Duodenal mucosa (tissue), 2 donors: ENCODE results near the gene TRABD2A.
"Not testable (repeated sequence)": the region's sequence is repeated elsewhere in the genome, so short reads cannot be mapped to it uniquely, and the experiment has no call there.

Source experiments
- H3K27ac ChIP-seq: one replicate; pipeline ENCODE4 v1.7.0; 2013; ENCODE audit warnings: low read depth, low read length
- H3K27me3 ChIP-seq, 2 donors: one replicate each; pipeline ENCODE4 v1.7.0; 2013; ENCODE audit warnings: low read length in 2 of 2, control low read depth in 1 of 2; ENCODE audit not compliant: insufficient read depth in 2 of 2, control insufficient read depth in 1 of 2
- H3K36me3 ChIP-seq, 2 donors: one replicate each; pipeline ENCODE4 v1.7.0; 2013; ENCODE audit warnings: low read length in 2 of 2, control low read depth in 1 of 2; ENCODE audit not compliant: insufficient read depth in 2 of 2, control insufficient read depth in 1 of 2
- H3K4me1 ChIP-seq, 2 donors: one replicate each; pipeline ENCODE4 v1.7.0; 2013; ENCODE audit warnings: low read length in 2 of 2, control low read depth in 1 of 2; ENCODE audit not compliant: insufficient read depth in 2 of 2, control insufficient read depth in 1 of 2
- H3K4me3 ChIP-seq, 2 donors: one replicate each; pipeline ENCODE4 v1.7.0; 2013; ENCODE audit warnings: low read length in 2 of 2, low read depth in 1 of 2
- H3K9ac ChIP-seq, 2 donors: one replicate each; pipeline ENCODE4 v1.7.0; 2013; ENCODE audit warnings: low read length in 2 of 2, low read depth in 1 of 2
- H3K9me3 ChIP-seq, 2 donors: one replicate each; pipeline ENCODE4 v1.7.0; 2013; ENCODE audit warnings: low read length in 2 of 2, control low read depth in 1 of 2; ENCODE audit not compliant: control insufficient read depth in 1 of 2

The TRABD2A gene

DNA sequence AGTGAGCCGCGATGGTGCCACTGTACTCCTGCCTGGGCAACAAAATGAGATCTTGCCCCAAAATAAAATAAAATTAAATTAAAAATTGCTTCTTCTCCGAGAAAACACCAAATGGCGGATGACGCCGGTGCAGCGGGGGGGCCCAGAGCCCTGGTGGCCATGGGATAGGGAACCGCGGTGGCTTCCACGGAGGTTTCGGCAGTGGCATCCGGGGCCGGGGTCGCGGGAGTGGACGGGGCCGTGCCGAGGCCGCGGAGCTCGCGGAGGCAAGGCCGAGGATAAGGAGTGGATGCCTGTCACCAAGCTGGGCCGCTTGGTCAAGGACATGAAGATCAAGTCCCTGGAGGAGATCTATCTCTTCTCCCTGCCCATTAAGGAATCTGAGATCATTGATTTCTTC lies 34.8 kb upstream of the TRABD2A start:
- H3K27me3 ChIP-seq, H3K27ac ChIP-seq, H3K9ac ChIP-seq, H3K4me3 ChIP-seq, H3K36me3 ChIP-seq, H3K9me3 ChIP-seq: not testable (repeated sequence)
- H3K4me1 ChIP-seq = peaks cover 7 to 10% of the 10 kb centered on the region in 2 donors

DNA sequence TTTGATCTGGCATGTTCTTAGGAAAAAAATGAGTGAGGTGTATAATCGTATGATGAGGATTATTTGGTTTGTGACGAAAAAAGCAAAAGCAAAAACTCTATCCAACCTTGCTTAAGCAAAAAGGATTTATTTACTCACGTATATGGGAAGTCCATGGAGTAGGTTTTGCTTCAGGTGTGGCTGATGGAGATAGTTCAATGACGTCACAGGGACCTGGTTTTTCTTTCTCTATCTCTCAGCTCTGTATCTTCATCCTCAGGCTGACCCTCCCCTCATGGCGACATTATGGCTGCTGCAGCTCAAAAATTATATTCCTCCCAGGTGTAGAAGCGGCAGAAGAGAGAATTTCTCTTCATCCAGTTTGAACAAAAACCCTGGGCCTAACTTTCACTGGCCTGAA lies 33.5 kb upstream of the TRABD2A start:
- Histone ChIP-seq H3K27me3 (no peaks in the 10 kb centered on the region), H3K9ac (no peak overlapping the region), H3K27ac (no peak overlapping the region), H3K4me3 (no peak overlapping the region), H3K36me3 (peaks cover 0 to under 1% of the 10 kb centered on the region in 2 donors), H3K9me3 (no peaks in the 10 kb centered on the region), H3K4me1 (peaks cover 0 to under 1% of the 10 kb centered on the region in 2 donors)

DNA sequence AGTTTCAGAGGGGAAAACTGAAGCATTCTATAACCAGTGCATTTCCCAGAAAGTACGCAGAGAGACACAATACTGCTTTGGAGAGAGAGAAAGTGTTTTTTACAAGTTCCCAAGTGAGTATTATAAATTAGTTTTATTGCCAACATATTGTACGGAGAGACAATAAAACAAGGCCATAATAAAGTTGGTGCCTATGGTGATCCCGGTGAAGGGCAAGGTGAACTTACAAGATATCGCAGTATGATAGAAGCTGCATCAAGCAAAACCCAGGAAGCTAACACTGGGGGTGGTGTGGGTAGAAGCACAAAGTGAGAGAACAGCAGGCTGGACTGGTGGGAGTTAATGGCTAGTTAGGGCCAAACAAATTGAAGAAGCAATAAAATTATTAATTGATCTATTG lies 32.1 kb upstream of the TRABD2A start:
- Histone ChIP-seq H3K9me3 (no peaks in the 10 kb centered on the region), H3K27me3 (no peaks in the 10 kb centered on the region), H3K4me3 (no peak overlapping the region), H3K27ac (no peak overlapping the region), H3K36me3 (peaks cover 0 to 5% of the 10 kb centered on the region in 2 donors), H3K4me1 (peaks cover 6 to 11% of the 10 kb centered on the region in 2 donors), H3K9ac (no peak overlapping the region)

DNA sequence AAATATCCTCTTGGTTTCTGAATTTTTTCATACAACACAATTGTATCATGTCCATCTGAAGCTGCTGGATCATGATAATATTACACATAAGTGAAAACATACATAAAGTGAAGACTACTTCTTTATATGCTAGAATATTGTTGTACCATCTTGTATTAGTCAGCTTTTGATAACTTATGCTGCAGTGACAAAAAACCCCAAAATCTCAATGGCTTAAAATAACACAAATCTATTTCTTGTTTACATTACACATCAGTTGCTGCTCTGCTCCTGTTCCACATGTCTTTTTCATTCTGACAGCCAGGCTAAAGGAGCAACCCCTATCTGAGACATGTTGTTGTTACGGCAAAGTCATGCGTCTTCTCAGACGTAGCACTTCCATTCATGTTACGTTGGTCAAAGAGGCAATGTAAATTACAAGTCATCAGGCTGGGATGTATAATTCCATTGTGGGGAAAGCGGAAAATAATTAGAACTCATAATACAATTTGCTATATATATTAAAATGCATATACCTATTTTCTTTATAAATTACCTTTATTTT lies 30.3 kb upstream of the TRABD2A start:
- Histone ChIP-seq H3K9ac (no peak overlapping the region), H3K4me3 (no peak overlapping the region), H3K27ac (no peak overlapping the region), H3K9me3 (no peaks in the 10 kb centered on the region), H3K4me1 (peaks cover 9 to 17% of the 10 kb centered on the region in 2 donors), H3K36me3 (peaks cover 0 to 5% of the 10 kb centered on the region in 2 donors), H3K27me3 (no peaks in the 10 kb centered on the region)

DNA sequence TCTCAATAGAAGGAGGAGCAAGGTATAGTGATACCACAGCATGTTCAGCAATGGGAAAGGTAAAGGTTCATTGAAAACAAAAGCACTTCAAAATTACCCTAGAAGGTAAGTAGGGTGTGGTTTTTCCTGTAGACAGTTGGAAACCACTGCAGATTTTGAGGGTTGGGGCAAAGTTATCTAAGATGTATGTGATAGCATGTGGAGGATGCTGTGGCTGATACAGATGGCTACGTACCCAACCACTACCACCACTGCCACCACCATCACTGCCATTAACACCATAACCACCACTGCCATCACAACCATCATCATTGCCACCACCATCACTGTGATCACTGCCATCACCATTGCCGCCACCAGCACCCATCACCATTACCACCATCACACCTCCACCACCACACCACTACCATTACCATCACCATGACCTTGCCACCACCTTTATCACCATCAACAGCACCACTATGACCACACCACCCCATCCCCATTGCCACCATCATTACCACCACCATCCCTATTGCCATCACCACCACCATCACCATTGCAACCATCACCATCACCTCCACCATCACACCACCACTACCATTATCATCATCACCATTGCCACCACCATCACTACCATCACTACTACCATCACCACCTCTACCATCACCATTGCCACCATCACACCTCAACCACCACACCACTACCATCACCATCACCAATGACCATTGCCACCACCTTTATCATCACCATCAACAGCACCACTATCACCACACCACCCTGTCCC lies 28.2 kb upstream of the TRABD2A start:
- no peaks in the 10 kb centered on the region for H3K27me3 ChIP-seq
- no peak overlapping the region for H3K4me3 ChIP-seq
- H3K4me1 ChIP-seq = peaks cover 14 to 23% of the 10 kb centered on the region in 2 donors
- H3K9ac ChIP-seq = no peak overlapping the region
- no peaks in the 10 kb centered on the region for H3K9me3 ChIP-seq
- no peak overlapping the region for H3K27ac ChIP-seq
- peaks cover 0 to 5% of the 10 kb centered on the region in 2 donors for H3K36me3 ChIP-seq

DNA sequence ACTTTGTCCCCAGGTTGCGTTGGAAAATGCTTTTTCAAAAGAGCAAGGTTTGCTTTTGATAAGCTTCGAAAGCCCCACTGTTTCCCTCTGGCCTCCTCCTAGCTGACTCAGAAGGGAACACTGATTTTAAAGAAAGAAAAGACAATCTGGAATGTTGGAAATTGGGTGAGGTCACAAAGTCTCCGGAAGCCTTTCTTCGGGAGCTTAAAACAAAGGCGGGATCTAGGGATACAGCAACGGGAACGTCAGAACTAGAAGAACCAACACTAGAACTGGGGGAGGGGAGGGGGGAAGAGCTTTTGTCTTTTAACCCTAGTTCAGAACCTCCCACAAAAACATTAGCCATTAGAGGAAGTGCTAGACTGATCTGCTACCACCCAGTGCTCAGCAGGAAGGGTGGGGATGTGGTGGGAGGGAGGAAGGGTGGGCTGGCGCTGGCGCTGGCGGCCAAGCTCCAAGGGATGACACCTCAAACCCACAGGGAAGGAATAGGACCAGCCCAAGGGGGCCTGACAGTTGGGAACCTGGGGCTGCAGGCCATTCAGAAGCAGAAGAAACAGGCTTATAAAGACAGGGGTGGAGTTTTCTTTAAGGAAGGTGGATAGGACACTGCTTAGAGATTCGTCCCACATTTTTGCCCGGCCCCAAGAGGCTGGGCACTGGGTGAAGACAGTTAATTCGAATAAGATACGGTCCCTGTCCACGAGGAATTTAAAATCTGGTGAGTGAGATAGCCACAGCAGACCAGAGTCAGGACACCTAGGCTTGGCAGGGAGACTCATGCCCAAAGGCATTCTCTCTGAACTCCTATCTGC lies 26.2 kb upstream of the TRABD2A start:
- Histone ChIP-seq H3K27ac (peak overlapping the region; percentile 61), H3K9ac (peak overlapping the region; percentile 81 to 96), H3K27me3 (no peaks in the 10 kb centered on the region), H3K36me3 (peaks cover 0 to 5% of the 10 kb centered on the region in 2 donors), H3K4me1 (peaks cover 14 to 23% of the 10 kb centered on the region in 2 donors), H3K9me3 (no peaks in the 10 kb centered on the region), H3K4me3 (peak overlapping the region; percentile 89 to 92)

DNA sequence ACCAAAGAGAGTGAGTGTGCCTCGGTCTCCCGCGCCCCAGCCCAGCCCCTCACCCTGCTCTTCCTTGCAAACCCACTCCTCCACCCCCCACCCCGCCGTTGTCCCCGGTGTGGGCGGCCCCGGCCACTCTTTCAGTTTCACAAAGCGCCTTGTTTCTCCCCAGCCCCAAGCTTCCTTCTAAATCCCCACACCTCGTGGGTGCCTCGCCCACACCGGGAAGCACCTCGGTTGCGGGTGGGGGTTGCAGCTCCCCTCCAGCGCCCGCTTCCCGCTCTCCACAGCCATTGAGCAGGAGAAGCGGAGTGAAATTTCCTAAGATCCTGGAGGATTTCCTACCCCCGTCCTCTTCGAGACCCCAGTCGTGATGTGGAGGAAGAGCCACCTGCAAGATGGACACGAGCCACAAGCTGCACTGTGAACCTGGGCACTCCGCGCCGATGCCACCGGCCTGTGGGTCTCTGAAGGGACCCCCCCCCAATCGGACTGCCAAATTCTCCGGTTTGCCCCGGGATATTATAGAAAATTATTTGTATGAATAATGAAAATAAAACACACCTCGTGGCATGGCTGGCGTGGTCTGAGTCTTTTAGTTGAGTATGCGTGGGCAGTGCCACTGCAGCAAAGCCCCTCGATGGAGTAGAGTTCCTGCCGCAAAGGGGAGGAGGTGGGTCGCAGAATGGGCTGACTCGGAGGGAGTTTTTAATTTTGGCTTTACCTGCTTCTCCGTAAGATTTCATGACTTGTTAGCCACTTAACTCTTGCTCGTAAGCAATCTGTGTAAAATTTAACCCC lies 25.4 kb upstream of the TRABD2A start:
- H3K27ac ChIP-seq = peak overlapping the region; percentile 90
- H3K9ac ChIP-seq = peak overlapping the region; percentile 81 to 96
- no peaks in the 10 kb centered on the region for H3K9me3 ChIP-seq
- H3K4me3 ChIP-seq = peak overlapping the region; percentile 89 to 92
- no peaks in the 10 kb centered on the region for H3K27me3 ChIP-seq
- peaks cover 14 to 23% of the 10 kb centered on the region in 2 donors for H3K4me1 ChIP-seq
- peaks cover 0 to 5% of the 10 kb centered on the region in 2 donors for H3K36me3 ChIP-seq

DNA sequence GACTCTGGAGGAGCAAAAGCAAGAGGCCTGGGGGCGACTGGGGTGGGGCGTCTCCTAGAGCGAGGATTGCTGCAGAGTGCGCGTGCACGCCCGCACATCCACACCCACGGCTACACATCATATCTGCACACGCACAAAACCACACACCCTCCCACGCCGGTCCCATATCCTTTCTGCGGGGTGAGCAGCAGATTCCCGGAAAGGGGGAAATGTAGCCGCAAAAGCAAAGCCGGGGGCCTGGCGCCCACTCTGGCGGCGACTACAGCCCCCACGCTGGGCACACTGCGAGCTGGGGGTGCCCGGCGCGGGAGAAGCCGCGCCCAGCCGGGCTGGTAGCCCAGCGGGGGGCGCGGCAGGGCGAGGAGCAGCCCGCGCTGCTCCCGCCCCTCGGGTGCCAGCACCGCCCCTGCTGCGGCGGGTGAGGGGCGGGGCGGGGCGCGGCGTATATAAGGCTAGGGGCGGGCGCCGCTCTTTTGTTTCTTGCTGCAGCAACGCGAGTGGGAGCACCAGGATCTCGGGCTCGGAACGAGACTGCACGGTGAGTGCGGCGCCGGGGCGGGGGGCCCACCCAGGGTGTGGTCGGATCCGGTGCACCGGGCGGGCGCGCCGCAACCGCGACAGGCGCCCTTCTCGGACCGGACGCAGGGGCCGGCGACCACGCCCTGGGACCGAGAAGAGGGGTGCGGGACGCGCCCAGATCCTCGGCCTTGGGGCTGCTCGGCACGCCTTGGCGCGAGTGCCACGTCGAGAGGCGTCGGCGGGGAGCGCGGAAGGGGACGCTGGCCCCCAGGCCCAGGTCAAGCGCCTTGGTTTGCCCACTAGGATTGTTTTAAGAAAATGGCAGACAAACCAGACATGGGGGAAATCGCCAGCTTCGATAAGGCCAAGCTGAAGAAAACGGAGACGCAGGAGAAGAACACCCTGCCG lies 24.6 kb upstream of the TRABD2A start, which contains the start of gene TMSB10:
TMSB10 (plus strand) TSS at position 476 of the 927 bp plus-strand sequence.
- H3K4me1 ChIP-seq = peaks cover 14 to 23% of the 10 kb centered on the region in 2 donors
- H3K9ac ChIP-seq = peak within 1 kb of the TSS; percentile 87 to 96
- peak within 1 kb of the TSS; percentile 90 for H3K27ac ChIP-seq
- H3K36me3 ChIP-seq = peaks cover 0 to 5% of the 10 kb centered on the region in 2 donors
- no peaks in the 10 kb centered on the region for H3K27me3 ChIP-seq
- peak within 1 kb of the TSS; percentile 89 to 92 for H3K4me3 ChIP-seq
- no peaks in the 10 kb centered on the region for H3K9me3 ChIP-seq

DNA sequence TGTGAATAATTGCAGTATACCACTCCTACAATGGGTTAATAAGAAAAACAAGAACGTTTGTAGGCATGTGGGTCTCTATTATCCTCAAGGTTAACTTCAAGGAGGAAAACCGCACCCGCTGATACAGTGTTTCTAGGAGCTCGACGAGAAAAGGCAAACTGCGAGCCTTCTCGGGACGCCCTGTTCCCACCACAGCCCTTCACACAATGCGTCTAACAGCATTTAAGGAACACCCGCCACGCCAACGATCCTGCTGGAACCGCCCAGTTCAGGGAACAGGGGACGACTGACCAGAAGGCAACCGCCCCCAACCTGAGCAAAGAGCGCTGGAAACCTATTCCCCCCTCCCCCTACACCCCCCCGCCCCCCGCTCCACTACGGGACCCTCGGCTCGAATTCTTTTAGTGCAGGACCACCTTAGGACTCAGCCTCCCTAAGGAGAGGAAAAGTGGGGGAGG lies 23.9 kb upstream of the TRABD2A start:
- Histone ChIP-seq H3K36me3 (peaks cover 0 to 5% of the 10 kb centered on the region in 2 donors), H3K27ac (peak overlapping the region; percentile 90), H3K4me1 (peaks cover 14 to 23% of the 10 kb centered on the region in 2 donors), H3K27me3 (no peaks in the 10 kb centered on the region), H3K4me3 (peak overlapping the region; percentile 81 to 91), H3K9ac (peak overlapping the region; percentile 55 to 87), H3K9me3 (no peaks in the 10 kb centered on the region)
